COLO829 (cell line): ENCODE results near the gene ORC3.
"Not testable (repeated sequence)": the region's sequence is repeated elsewhere in the genome, so short reads cannot be mapped to it uniquely, and the experiment has no call there.

Source experiments
- DNase-seq: peaks from one replicate; pipeline ENCODE4 v3.0.0; 2012; ENCODE audit warnings: low spot score

The ORC3 gene

GRCh38 chr6:87697581-87698546 is 107.9 kb downstream of the ORC3 start:
- peak; percentile 83 for DNase-seq

- no peak for DNase-seq
These were observed 108.6 kb downstream of the ORC3 start for GRCh38 chr6:87698547-87699006.

GRCh38 chr6:87699576-87699975 is 109.6 kb downstream of the ORC3 start:
- DNase-seq: no peak

- DNase-seq: no peak
These were observed 110.7 kb downstream of the ORC3 start for GRCh38 chr6:87700397-87701343.

GRCh38 chr6:87701344-87701675 is 111.4 kb downstream of the ORC3 start:
- DNase-seq: no peak

- DNase-seq: peak; percentile 98
These were observed 112.0 kb downstream of the ORC3 start, which contains the start of gene AKIRIN2 for GRCh38 chr6:87701676-87702588. Gene AKIRIN2 (minus strand): TSS chr6:87702233. CDS start chr6:87701684, 549 bp downstream.

- DNase-seq: no peak
These were observed 112.6 kb downstream of the ORC3 start for GRCh38 chr6:87702589-87702945.

- DNase-seq: not testable (repeated sequence)
These were observed 113.1 kb downstream of the ORC3 start for GRCh38 chr6:87703039-87703438.

- no peak for DNase-seq
These were observed 115.2 kb downstream of the ORC3 start for GRCh38 chr6:87705070-87705691.

GRCh38 chr6:87706187-87706966 is 116.4 kb downstream of the ORC3 start:
- no peak for DNase-seq

GRCh38 chr6:87708581-87709427 is 118.9 kb downstream of the ORC3 start:
- not testable (repeated sequence) for DNase-seq

- no peak for DNase-seq
These were observed 120.2 kb downstream of the ORC3 start for GRCh38 chr6:87710090-87710489.

- not testable (repeated sequence) for DNase-seq
These were observed 122.8 kb downstream of the ORC3 start for GRCh38 chr6:87712713-87713112.

GRCh38 chr6:87714093-87714842 is 124.3 kb downstream of the ORC3 start:
- DNase-seq: peak; percentile 56
